NCI-H2107 treated with DMSO at 0.1 percent for 48 hours (cell line): Measurements from ENCODE around the gene PEX12.
"Not testable (repeated sequence)": the region's sequence is repeated elsewhere in the genome, so short reads cannot be mapped to it uniquely, and the experiment has no call there.

Experiments used
- DNase-seq: peaks from one replicate; lab custom pipeline; 2025; ENCODE audit not compliant: unreplicated experiment; lab: John Stamatoyannopoulos, UW

Gene PEX12

GRCh38 chr17:35578929-35579432 is 610 bp upstream of the PEX12 start:
- no peak for DNase-seq

DNA sequence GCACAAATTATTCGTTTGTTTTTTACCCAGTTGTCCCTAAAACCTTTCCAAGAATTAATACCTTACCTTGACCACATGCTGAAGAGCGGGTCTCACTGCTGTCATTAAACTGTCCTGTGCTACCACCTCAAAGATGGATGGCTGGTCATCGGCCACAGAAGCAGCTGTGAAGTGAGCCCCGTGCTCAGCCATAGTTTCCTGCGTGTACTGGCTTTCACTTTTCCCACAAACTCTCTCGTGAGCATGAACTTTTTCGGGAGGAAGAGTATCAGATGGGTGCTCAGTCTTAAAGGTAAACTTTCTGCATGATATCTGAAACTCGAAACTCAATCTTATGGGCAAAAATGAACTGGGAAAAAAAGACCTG is 558 bp downstream of the PEX12 start:
- no peak for DNase-seq

- no peak for DNase-seq
These were observed 2.6 kb downstream of the PEX12 start for GRCh38 chr17:35575759-35576158.

- no peak for DNase-seq
These were observed 9.0 kb downstream of the PEX12 start for GRCh38 chr17:35569405-35569804.

- no peak for DNase-seq
These were observed 9.8 kb downstream of the PEX12 start for GRCh38 chr17:35568561-35568960.

DNA sequence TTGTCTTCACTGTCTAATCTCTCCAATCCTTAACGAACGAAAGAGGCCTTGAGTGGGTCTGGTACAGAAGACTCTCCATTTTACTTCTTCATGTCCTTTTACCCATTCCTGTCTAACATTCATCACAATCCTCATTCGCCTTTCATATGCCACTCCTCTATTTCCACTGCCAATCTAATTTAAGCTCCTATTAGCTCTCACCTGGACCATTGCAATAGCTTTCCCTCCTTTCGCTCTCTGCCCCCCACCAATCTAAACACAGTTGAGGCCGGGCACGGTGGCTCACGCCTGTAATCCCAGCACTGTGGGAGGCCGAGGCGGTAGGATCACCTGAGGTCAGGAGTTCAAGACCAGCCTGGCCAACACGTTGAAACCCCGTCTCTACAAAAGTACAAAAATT is 11.4 kb downstream of the PEX12 start:
- no peak for DNase-seq

GRCh38 chr17:35563181-35563580 is 15.2 kb downstream of the PEX12 start:
- not testable (repeated sequence) for DNase-seq

DNA sequence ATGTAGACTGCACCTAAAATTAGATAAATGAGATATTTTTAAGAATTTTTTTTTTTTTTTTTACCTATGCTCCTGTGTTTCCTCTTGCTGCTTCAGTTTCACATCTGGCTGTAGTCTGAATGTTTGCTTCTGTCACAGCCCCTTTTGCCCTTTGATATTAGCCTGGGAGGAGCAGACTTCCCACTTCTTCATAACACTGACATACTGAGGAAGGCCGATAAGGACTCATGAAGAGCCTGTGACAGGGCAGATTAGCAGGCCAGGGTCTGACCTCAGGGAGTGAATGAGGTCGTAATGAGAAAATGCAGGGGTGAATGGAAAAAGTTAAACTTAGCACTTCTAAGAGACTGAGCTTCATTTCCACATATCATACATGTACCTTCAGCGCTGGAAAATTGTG is 17.7 kb downstream of the PEX12 start, which contains the start of gene SLFN14:
SLFN14 (minus strand) TSS at position 117 of the 400 bp plus-strand sequence. CDS start 2,757 bp downstream, outside the sequence.
- no peak for DNase-seq

- DNase-seq: no peak
These were observed 18.7 kb downstream of the PEX12 start for GRCh38 chr17:35559495-35560210.

- DNase-seq: no peak
These were observed 21.0 kb downstream of the PEX12 start for GRCh38 chr17:35557353-35557752.

DNA sequence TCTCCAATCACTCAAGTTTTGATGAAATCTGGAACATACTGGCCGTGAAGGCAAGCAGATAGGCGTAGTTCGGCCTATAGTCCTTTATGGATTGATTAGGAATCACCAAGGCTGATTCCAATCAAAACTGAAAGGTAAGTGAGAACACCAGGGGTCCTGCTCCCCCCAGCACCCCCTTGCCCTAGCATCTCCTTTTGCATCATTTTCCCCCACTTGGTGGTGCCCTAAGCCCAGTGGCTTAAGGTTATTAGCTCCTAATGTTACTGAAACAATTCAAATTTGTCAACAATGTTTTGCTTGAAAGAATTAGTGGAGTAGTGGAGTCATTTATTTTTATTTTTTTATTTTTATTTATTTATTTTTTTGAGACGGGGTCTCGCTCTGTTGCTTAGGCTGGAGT is 22.7 kb downstream of the PEX12 start:
- no peak for DNase-seq

GRCh38 chr17:35554668-35555067 is 23.7 kb downstream of the PEX12 start:
- no peak for DNase-seq

GRCh38 chr17:35553310-35553709 is 25.1 kb downstream of the PEX12 start:
- no peak for DNase-seq

- DNase-seq: no peak
These were observed 29.4 kb downstream of the PEX12 start for GRCh38 chr17:35548978-35549377.

DNA sequence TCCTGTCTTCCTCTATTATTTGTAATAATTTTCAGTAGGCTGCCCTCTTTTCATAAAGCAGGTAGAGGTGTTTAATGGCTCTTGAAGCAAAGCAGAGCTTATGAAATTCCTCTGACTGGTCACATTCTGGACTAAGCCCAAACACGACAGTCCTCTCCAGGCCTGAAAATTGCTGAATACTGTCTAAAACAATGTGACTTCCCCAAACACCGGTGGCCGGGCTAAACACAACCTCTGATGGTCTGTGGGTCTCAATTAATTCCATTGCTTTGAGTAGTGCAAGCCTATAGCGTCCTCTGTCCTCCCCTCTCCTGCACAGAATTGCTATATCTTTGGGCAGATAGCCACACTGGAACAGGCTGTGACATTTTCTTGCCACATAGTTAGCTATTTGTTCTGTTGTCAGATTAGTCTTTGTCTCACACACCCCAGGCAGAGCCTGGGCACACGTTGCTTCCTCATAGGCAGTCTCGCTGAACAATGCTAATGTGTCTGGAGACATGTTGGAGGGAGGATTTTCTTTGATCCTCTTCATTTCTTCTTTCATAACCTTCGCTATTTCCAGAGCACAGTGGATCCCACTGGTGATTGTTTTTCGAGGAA is 30.1 kb downstream of the PEX12 start:
- no peak for DNase-seq

DNA sequence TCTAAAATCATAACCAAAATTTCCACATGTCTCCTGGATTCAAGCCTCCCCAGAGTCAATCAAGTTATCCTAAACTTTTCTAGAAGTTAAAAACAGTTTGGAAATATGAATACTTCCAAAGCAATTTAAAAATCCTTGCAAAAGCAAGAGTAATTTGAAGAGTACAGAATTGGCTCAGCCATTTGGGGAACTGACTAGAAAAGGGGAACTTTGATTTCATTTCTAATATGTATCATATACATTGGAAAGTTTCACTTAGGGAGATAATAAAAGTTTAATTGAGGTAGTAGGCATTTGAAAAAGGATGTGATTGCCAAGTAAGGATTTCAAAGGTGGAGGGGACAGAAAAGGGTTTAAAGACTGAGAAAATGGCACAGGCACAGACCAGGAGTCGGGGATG is 31.9 kb downstream of the PEX12 start:
- DNase-seq: no peak

DNA sequence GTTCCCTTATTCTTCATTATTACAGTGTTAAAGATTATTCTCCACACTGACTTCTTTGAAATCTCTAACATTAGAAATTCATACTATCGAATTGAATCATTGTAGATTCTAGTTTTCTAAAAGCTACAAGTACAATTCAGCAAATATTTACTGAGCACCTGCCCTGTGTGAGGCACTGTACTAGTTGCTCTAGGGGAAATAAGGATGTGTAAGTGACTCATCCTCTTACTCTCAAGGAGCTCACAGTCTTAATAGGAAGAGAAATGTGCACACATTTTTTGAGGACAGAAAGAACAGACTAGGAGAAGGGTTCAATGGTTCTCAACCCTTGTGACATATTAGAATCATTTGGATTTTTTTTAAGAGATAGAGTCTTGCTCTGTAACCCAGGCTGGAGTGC is 33.2 kb downstream of the PEX12 start:
- DNase-seq: no peak

- no peak for DNase-seq
These were observed 34.5 kb downstream of the PEX12 start for GRCh38 chr17:35543856-35544255.

DNA sequence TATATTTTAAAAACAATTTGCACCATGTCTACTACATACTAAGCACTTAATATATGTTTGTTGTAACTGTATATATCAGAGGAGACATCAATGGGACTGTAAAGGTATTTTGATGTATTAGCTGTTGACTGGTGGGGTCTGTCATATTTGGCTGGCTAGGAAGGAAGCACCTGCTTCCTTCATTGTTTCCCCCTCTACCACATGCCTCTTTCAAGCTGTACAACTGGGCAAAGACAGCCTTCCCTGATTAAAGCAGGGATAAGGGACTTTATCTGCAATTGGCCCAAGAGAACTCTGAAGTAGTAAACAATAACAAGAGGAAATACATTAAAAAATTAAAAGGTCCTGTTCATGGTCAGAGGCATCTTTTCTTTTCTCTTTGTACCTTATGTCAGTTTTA is 35.4 kb downstream of the PEX12 start:
- no peak for DNase-seq

- no peak for DNase-seq
These were observed 36.9 kb downstream of the PEX12 start for GRCh38 chr17:35541434-35541833.

- peak; percentile 17 for DNase-seq
These were observed 37.6 kb downstream of the PEX12 start for GRCh38 chr17:35540589-35541404.

DNA sequence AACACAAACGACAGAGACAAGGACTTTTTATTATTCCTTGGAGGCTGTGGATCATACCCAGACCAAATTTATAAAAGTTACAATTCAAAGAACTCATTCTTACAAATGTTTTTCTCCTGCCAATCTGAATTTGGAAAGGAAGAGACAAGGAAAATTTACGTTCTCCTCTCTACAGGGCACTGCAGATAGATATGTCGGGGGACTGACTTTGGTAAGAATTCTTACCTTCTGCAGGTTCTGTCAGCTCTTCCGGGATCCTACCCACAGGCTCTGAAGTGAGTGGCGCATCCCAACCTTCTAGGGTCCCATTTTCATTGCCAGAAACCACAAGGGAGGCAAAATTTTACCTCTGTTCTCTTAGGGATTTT is 38.7 kb downstream of the PEX12 start:
- DNase-seq: no peak
